Measurements from ENCODE around the gene ABAT.
"Not testable (repeated sequence)": the region's sequence is repeated elsewhere in the genome, so short reads cannot be mapped to it uniquely, and the experiment has no call there.

Gene ABAT

GRCh38 chr16:8718851-8719680, 44.6 kb downstream of the ABAT start:
- peak; percentile 32 for DNase-seq

GRCh38 chr16:8720080-8720966, 45.9 kb downstream of the ABAT start:
- DNase-seq = peak; percentile 83

- no peak for DNase-seq
Measured at GRCh38 chr16:8720967-8721308, 46.5 kb downstream of the ABAT start.

- no peak for DNase-seq
Measured at GRCh38 chr16:8721336-8722024, 47.1 kb downstream of the ABAT start.

GRCh38 chr16:8722025-8722348, 47.6 kb downstream of the ABAT start:
- no peak for DNase-seq

GRCh38 chr16:8725513-8726178, 51.2 kb downstream of the ABAT start:
- no peak for DNase-seq

GRCh38 chr16:8727131-8727806, 52.9 kb downstream of the ABAT start:
- DNase-seq = no peak

GRCh38 chr16:8727857-8728618, 53.6 kb downstream of the ABAT start:
- no peak for DNase-seq

GRCh38 chr16:8729779-8730334, 55.4 kb downstream of the ABAT start:
- DNase-seq = no peak

GRCh38 chr16:8730335-8730915, 56.0 kb downstream of the ABAT start:
- no peak for DNase-seq

GRCh38 chr16:8733849-8734540, 59.6 kb downstream of the ABAT start:
- DNase-seq = no peak

- no peak for DNase-seq
Measured at GRCh38 chr16:8735574-8735973, 61.2 kb downstream of the ABAT start.

GRCh38 chr16:8736123-8736668, 61.8 kb downstream of the ABAT start:
- no peak for DNase-seq

GRCh38 chr16:8739151-8739550, 64.7 kb downstream of the ABAT start:
- DNase-seq = no peak

- DNase-seq = no peak
Measured at GRCh38 chr16:8739989-8740704, 65.7 kb downstream of the ABAT start.

GRCh38 chr16:8740775-8741355, 66.4 kb downstream of the ABAT start:
- no peak for DNase-seq

GRCh38 chr16:8741636-8742035, 67.2 kb downstream of the ABAT start:
- DNase-seq = no peak

GRCh38 chr16:8742068-8742467, 67.7 kb downstream of the ABAT start:
- DNase-seq = no peak

GRCh38 chr16:8748944-8749343, 74.5 kb downstream of the ABAT start:
- not testable (repeated sequence) for DNase-seq

Measured in femur (tissue), 1 donor.